Muscle layer of colon (tissue), 2 donors: ENCODE data around the gene CNN3.

ENCODE experiments used
- H3K27ac ChIP-seq: one replicate; pipeline ENCODE4 v1.7.0; 2013; ENCODE audit warnings: low read depth, mild to moderate bottlenecking, low read length, moderate library complexity
- H3K27me3 ChIP-seq, 2 donors: one replicate each; pipeline ENCODE4 v1.7.0; 2013; ENCODE audit warnings: low read length in 2 of 2, mild to moderate bottlenecking in 2 of 2; ENCODE audit not compliant: insufficient read depth in 2 of 2, control insufficient read depth in 1 of 2
- H3K36me3 ChIP-seq: one replicate; pipeline ENCODE4 v1.7.0; 2013; ENCODE audit warnings: mild to moderate bottlenecking, low read length; ENCODE audit not compliant: insufficient read depth
- H3K4me1 ChIP-seq: one replicate; pipeline ENCODE4 v1.7.0; 2013; ENCODE audit warnings: mild to moderate bottlenecking, low read length; ENCODE audit not compliant: insufficient read depth
- H3K4me3 ChIP-seq, 2 donors: one replicate each; pipeline ENCODE4 v1.7.0; 2013; ENCODE audit warnings: low read length in 2 of 2, low read depth in 1 of 2, mild to moderate bottlenecking in 1 of 2, moderate library complexity in 1 of 2
- H3K9ac ChIP-seq: one replicate; pipeline ENCODE4 v1.7.0; 2013; ENCODE audit warnings: low read length
- H3K9me3 ChIP-seq: one replicate; pipeline ENCODE4 v1.7.0; 2013; ENCODE audit warnings: mild to moderate bottlenecking, low read length
- donor health status: abdominal sarcoma.
- donor health status: Adenocarcinoma of cecum.

CNN3 gene

GRCh38 chr1:94926915-94927404, at the start of gene CNN3:
TSS of gene CNN3 (minus strand) at chr1:94927110. CDS start at chr1:94926894, 216 bp downstream.
- no peaks in the 10 kb centered on the region for H3K36me3 ChIP-seq
- H3K9me3 ChIP-seq = no peaks in the 10 kb centered on the region
- H3K27me3 ChIP-seq = no peaks in the 10 kb centered on the region
- H3K27ac ChIP-seq = peak within 1 kb of the TSS; percentile 95
- peaks cover 48% of the 10 kb centered on the region for H3K4me1 ChIP-seq
- H3K9ac ChIP-seq = peak within 1 kb of the TSS; percentile 95
- H3K4me3 ChIP-seq = peak within 1 kb of the TSS; percentile 79 to 87

- H3K27ac ChIP-seq = no peak overlapping the region
- no peak overlapping the region for H3K9ac ChIP-seq
- H3K9me3 ChIP-seq = no peaks in the 10 kb centered on the region
- H3K4me1 ChIP-seq = peaks cover 4% of the 10 kb centered on the region
- no peak overlapping the region for H3K4me3 ChIP-seq
- H3K36me3 ChIP-seq = no peaks in the 10 kb centered on the region
- no peaks in the 10 kb centered on the region for H3K27me3 ChIP-seq
Observed at GRCh38 chr1:94974824-94975223, 47.9 kb upstream of the CNN3 start.

- H3K36me3 ChIP-seq = no peaks in the 10 kb centered on the region
Observed at GRCh38 chr1:94974241-94974640, 47.3 kb upstream of the CNN3 start.

GRCh38 chr1:94973309-94973922, 46.5 kb upstream of the CNN3 start:
- peaks cover 4% of the 10 kb centered on the region for H3K4me1 ChIP-seq
- H3K9me3 ChIP-seq = no peaks in the 10 kb centered on the region
- H3K4me3 ChIP-seq = no peak overlapping the region
- H3K27me3 ChIP-seq = no peaks in the 10 kb centered on the region
- H3K9ac ChIP-seq = no peak overlapping the region
- H3K27ac ChIP-seq = no peak overlapping the region
- no peaks in the 10 kb centered on the region for H3K36me3 ChIP-seq

More at GRCh38 chr1:94974241-94974640, 47.3 kb upstream of the CNN3 start:
- H3K27me3 ChIP-seq = no peaks in the 10 kb centered on the region
- H3K4me3 ChIP-seq = no peak overlapping the region
- peaks cover 4% of the 10 kb centered on the region for H3K4me1 ChIP-seq
- no peak overlapping the region for H3K9ac ChIP-seq
- H3K27ac ChIP-seq = no peak overlapping the region
- H3K9me3 ChIP-seq = no peaks in the 10 kb centered on the region

- Histone ChIP-seq H3K27me3 (no peaks in the 10 kb centered on the region), H3K9me3 (no peaks in the 10 kb centered on the region), H3K4me3 (no peak overlapping the region), H3K36me3 (no peaks in the 10 kb centered on the region), H3K4me1 (peaks cover 4% of the 10 kb centered on the region), H3K9ac (no peak overlapping the region), H3K27ac (no peak overlapping the region)
Observed at GRCh38 chr1:94971491-94971924, 44.6 kb upstream of the CNN3 start.

GRCh38 chr1:94970783-94971182, 43.9 kb upstream of the CNN3 start:
- Histone ChIP-seq H3K36me3 (no peaks in the 10 kb centered on the region), H3K9ac (no peak overlapping the region), H3K27me3 (no peaks in the 10 kb centered on the region), H3K4me1 (peaks cover 4% of the 10 kb centered on the region), H3K9me3 (no peaks in the 10 kb centered on the region), H3K27ac (no peak overlapping the region), H3K4me3 (no peak overlapping the region)

- no peak overlapping the region for H3K9ac ChIP-seq
- no peak overlapping the region for H3K27ac ChIP-seq
- H3K4me3 ChIP-seq = no peak overlapping the region
- H3K9me3 ChIP-seq = no peaks in the 10 kb centered on the region
- no peaks in the 10 kb centered on the region for H3K27me3 ChIP-seq
- H3K36me3 ChIP-seq = no peaks in the 10 kb centered on the region
- H3K4me1 ChIP-seq = peaks cover 4% of the 10 kb centered on the region
Observed at GRCh38 chr1:94969137-94969536, 42.2 kb upstream of the CNN3 start.

GRCh38 chr1:94966033-94966432, 39.1 kb upstream of the CNN3 start:
- Histone ChIP-seq H3K4me1 (no peaks in the 10 kb centered on the region), H3K4me3 (no peak overlapping the region), H3K27ac (no peak overlapping the region), H3K9me3 (no peaks in the 10 kb centered on the region), H3K9ac (no peak overlapping the region), H3K27me3 (no peaks in the 10 kb centered on the region), H3K36me3 (no peaks in the 10 kb centered on the region)

GRCh38 chr1:94963864-94964263, 37.0 kb upstream of the CNN3 start:
- Histone ChIP-seq H3K4me1 (no peaks in the 10 kb centered on the region), H3K27me3 (no peaks in the 10 kb centered on the region), H3K9ac (no peak overlapping the region), H3K27ac (no peak overlapping the region), H3K36me3 (no peaks in the 10 kb centered on the region), H3K4me3 (no peak overlapping the region), H3K9me3 (no peaks in the 10 kb centered on the region)

- Histone ChIP-seq H3K36me3 (no peaks in the 10 kb centered on the region), H3K4me3 (peak overlapping the region in 1 of 2 donors; percentile 61), H3K4me1 (no peaks in the 10 kb centered on the region), H3K27me3 (no peaks in the 10 kb centered on the region), H3K9me3 (no peaks in the 10 kb centered on the region), H3K9ac (peak overlapping the region; percentile 29), H3K27ac (peak overlapping the region; percentile 17)
Observed at GRCh38 chr1:94962409-94963265, 35.7 kb upstream of the CNN3 start.

GRCh38 chr1:94961988-94962387, 35.1 kb upstream of the CNN3 start:
- Histone ChIP-seq H3K4me3 (no peak overlapping the region), H3K4me1 (no peaks in the 10 kb centered on the region), H3K9me3 (no peaks in the 10 kb centered on the region), H3K27ac (no peak overlapping the region), H3K27me3 (no peaks in the 10 kb centered on the region), H3K36me3 (no peaks in the 10 kb centered on the region), H3K9ac (no peak overlapping the region)
